Measurements from ENCODE around the gene DNMBP.

DNA sequence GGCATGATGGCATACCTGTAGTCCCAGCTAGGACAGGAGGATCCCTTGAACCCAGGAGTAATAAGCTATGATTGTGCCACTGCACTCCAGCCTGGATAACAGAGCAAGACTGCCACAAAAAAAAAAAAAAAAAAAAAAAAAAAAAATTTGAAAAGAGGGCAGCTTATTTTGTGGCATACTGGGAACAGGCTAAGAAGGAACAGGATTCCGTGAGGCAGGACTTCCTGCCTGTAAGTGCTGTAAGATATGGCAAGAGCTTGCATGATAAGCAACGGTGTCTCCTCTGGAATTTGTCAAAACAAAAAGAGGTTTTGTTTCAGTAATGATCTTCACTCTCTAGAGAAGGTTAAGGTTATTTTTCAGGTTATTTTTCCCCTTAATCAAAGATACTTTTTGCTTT is 126.2 kb downstream of the DNMBP start:
- TF ChIP-seq ZBTB7A (IDR thresholded peaks at IDR 0.05; ENCODE audit: low read depth): no peak
- TF ChIP-seq YY1 (IDR thresholded peaks at IDR 0.05; ENCODE audit: low read depth): no peak
- TF ChIP-seq EGR1 (IDR thresholded peaks at IDR 0.05): no peak
- TF ChIP-seq, protein P1, sequence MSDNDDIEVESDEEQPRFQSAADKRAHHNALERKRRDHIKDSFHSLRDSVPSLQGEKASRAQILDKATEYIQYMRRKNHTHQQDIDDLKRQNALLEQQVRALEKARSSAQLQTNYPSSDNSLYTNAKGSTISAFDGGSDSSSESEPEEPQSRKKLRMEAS (IDR thresholded peaks at IDR 0.05): no peak
- no peak for TF ChIP-seq EP300 (IDR thresholded peaks at IDR 0.05; ENCODE audit: borderline replicate concordance)
- TF ChIP-seq, protein P2, sequence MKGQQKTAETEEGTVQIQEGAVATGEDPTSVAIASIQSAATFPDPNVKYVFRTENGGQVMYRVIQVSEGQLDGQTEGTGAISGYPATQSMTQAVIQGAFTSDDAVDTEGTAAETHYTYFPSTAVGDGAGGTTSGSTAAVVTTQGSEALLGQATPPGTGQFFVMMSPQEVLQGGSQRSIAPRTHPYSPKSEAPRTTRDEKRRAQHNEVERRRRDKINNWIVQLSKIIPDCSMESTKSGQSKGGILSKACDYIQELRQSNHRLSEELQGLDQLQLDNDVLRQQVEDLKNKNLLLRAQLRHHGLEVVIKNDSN (IDR thresholded peaks at IDR 0.05): no peak
- no peak for TF ChIP-seq FOXM1 (IDR thresholded peaks at IDR 0.05; ENCODE audit: borderline replicate concordance, low read depth)
- no peak for TF ChIP-seq TAF1 (IDR thresholded peaks at IDR 0.05; ENCODE audit: low read depth)
- no peak for TF ChIP-seq CREB1 (IDR thresholded peaks at IDR 0.05; ENCODE audit: low read depth)
- no peak for TF ChIP-seq RAD21 (IDR thresholded peaks at IDR 0.05; ENCODE audit: low read depth)
- TF ChIP-seq CEBPB (IDR thresholded peaks at IDR 0.05): no peak
- no peak for TF ChIP-seq TCF12 (IDR thresholded peaks at IDR 0.05; ENCODE audit: low read depth)
- TF ChIP-seq TEAD4 (IDR thresholded peaks at IDR 0.05): no peak
- TF ChIP-seq, protein P3, sequence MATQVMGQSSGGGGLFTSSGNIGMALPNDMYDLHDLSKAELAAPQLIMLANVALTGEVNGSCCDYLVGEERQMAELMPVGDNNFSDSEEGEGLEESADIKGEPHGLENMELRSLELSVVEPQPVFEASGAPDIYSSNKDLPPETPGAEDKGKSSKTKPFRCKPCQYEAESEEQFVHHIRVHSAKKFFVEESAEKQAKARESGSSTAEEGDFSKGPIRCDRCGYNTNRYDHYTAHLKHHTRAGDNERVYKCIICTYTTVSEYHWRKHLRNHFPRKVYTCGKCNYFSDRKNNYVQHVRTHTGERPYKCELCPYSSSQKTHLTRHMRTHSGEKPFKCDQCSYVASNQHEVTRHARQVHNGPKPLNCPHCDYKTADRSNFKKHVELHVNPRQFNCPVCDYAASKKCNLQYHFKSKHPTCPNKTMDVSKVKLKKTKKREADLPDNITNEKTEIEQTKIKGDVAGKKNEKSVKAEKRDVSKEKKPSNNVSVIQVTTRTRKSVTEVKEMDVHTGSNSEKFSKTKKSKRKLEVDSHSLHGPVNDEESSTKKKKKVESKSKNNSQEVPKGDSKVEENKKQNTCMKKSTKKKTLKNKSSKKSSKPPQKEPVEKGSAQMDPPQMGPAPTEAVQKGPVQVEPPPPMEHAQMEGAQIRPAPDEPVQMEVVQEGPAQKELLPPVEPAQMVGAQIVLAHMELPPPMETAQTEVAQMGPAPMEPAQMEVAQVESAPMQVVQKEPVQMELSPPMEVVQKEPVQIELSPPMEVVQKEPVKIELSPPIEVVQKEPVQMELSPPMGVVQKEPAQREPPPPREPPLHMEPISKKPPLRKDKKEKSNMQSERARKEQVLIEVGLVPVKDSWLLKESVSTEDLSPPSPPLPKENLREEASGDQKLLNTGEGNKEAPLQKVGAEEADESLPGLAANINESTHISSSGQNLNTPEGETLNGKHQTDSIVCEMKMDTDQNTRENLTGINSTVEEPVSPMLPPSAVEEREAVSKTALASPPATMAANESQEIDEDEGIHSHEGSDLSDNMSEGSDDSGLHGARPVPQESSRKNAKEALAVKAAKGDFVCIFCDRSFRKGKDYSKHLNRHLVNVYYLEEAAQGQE (IDR thresholded peaks at IDR 0.05; ENCODE audit: low read depth): no peak

Data from Ishikawa (cell line).